ENCODE data around the gene CORT. TPM values are rescaled to one million over a fixed set of nuclear protein-coding genes. Genes with fewer than 3 reads are reported as not detected.

The CORT gene
- total and polyA plus RNA-seq, 2 of the 4 experiments (the other 2 are of a cell fraction) = 0.10 TPM; not detected in 1

DNA sequence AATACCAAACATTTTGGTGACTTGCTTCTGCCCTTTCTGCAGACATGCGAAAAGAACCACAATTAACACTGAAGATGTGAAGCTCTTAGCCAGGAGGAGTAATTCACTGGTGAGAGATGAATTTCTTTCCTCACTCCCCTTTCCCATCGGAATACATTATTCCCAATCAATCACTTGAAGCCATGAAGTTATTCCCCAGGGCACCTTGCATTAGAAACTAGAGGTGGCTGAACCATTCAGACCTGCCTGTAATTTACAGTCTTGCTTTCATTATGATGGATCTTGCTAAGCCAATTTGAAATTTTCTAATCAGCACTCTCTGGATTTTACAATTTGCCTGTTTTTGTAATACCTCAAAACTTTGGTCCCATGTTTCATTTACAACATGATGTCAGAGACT lies 9.5 kb upstream of the CORT start:
- Histone ChIP-seq H3K36me3 (ENCODE audit: control insufficient read depth, insufficient read depth, low read length) (peaks cover 7% of the 10 kb centered on the region; the same call in 1 of the 2 replicates), H2AFZ (replicated peaks; ENCODE audit: low read length, poor library complexity) (no peak overlapping the region), H3K79me1 (ENCODE audit: low read depth in 1 of 2, low read length in 2 of 2) (peaks cover 0 to 6% of the 10 kb centered on the region in 2 experiments; a peak in 1 of 4 replicates), H4K5ac (ENCODE audit: low read depth, low read length) (no peak overlapping the region), H3K4me3 (ENCODE audit: insufficient read depth, low read depth, low read length) (no peak overlapping the region), H2BK15ac (ENCODE audit: low read depth, low read length) (no peak overlapping the region), H3K4ac (ENCODE audit: low read depth, low read length) (no peak overlapping the region), H2AK5ac (ENCODE audit: low read depth, low read length) (no peak overlapping the region), H2BK20ac (ENCODE audit: low read depth, low read length) (no peak overlapping the region), H3K14ac (replicated peaks; ENCODE audit: low read depth, low read length) (no peak overlapping the region), H3K56ac (ENCODE audit: extremely low read depth, insufficient read depth, low read length) (no peak overlapping the region), H3K27ac (ENCODE audit: insufficient read depth, low read length) (no peak overlapping the region), H2BK5ac (ENCODE audit: low read depth, low read length, poor library complexity, severe bottlenecking) (no peak overlapping the region), H4K91ac (ENCODE audit: insufficient read depth, low read depth, low read length) (no peak overlapping the region), H3K18ac (ENCODE audit: low read depth, low read length) (no peak overlapping the region), H3K4me2 (ENCODE audit: low read depth, low read length) (no peak overlapping the region), H3K9ac (ENCODE audit: low read depth, low read length) (no peak overlapping the region), H3K4me1 (ENCODE audit: control insufficient read depth, insufficient read depth, low read length) (peaks cover 2% of the 10 kb centered on the region; the same call in 1 of the 2 replicates), H3K23ac (ENCODE audit: low read depth, low read length) (no peak overlapping the region), H3K9me3 (ENCODE audit: control insufficient read depth, insufficient read depth, low read length) (no peaks in the 10 kb centered on the region), H4K20me1 (ENCODE audit: insufficient read depth, low read length) (no peaks in the 10 kb centered on the region), H3K9me1 (ENCODE audit: insufficient read depth, low read length) (no peaks in the 10 kb centered on the region), H4K8ac (ENCODE audit: low read depth in 2 of 2, low read length in 2 of 2) (no peak overlapping the region), H3K27me3 (ENCODE audit: control insufficient read depth, insufficient read depth, low read length) (no peaks in the 10 kb centered on the region), H2AK9ac (replicated peaks; ENCODE audit: low read depth, low read length, poor library complexity) (no peak overlapping the region), H2BK120ac (ENCODE audit: low read depth, low read length) (no peak overlapping the region)
- ChIA-PET POLR2A (ENCODE audit: unreplicated experiment) (no interaction called here), CTCF (no interaction called here)
- no peak for ATAC-seq (ENCODE audit: low read depth)
- no CpG with 5 or more reads among the region's 2 CpGs for WGBS, 2 experiments (ENCODE audit: extremely low coverage in 2 of 2, insufficient read length in 1 of 2)
- intact Hi-C loops (cut with micrococcal nuclease) = no loop called here
- no peak for TF ChIP-seq RCOR1 (IDR thresholded peaks at IDR 0.05; ENCODE audit: insufficient replicate concordance, low read length)
- no peak for TF ChIP-seq CEBPB (IDR thresholded peaks at IDR 0.05; ENCODE audit: low read depth, low read length)
- TF ChIP-seq MAFK (IDR thresholded peaks at IDR 0.05; ENCODE audit: low read depth, low read length) = no peak
- no peak for TF ChIP-seq NFE2L2 (IDR thresholded peaks at IDR 0.05; ENCODE audit: low read depth, low read length)
- TF ChIP-seq SMC3 (IDR thresholded peaks at IDR 0.05; ENCODE audit: low read depth, low read length) = no peak
- TF ChIP-seq, protein P1, sequence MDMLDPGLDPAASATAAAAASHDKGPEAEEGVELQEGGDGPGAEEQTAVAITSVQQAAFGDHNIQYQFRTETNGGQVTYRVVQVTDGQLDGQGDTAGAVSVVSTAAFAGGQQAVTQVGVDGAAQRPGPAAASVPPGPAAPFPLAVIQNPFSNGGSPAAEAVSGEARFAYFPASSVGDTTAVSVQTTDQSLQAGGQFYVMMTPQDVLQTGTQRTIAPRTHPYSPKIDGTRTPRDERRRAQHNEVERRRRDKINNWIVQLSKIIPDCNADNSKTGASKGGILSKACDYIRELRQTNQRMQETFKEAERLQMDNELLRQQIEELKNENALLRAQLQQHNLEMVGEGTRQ (IDR thresholded peaks at IDR 0.05; ENCODE audit: low read depth, low read length) = no peak
- no peak for TF ChIP-seq BHLHE40 (IDR thresholded peaks at IDR 0.05; ENCODE audit: low read depth, low read length)
- TF ChIP-seq RFX5 (IDR thresholded peaks at IDR 0.05; ENCODE audit: low read depth, low read length) = no peak
- TF ChIP-seq MXI1 (IDR thresholded peaks at IDR 0.05; ENCODE audit: borderline replicate concordance, low read depth, low read length) = no peak
- no TSS peak for BruUV-seq (replicated peaks)
- dilution Hi-C loops (cut with HindIII; ENCODE audit: low sequenced_read_pairs, unreplicated experiment) = no loop called here
- DNase-seq = no peak
- in situ Hi-C loops (cut with MboI; ENCODE audit: low sequenced_read_pairs) = no loop called here
